HG03135 (cell line): ENCODE measurements around the gene ARHGAP26.

ENCODE experiments used
- ATAC-seq: cut with Tn5 transposase; IDR thresholded peaks from one replicate; pipeline ENCODE4 v1.9.1; 2021; ENCODE audit warnings: mild to moderate bottlenecking, moderate library complexity; ENCODE audit not compliant: unreplicated experiment

The ARHGAP26 gene

DNA sequence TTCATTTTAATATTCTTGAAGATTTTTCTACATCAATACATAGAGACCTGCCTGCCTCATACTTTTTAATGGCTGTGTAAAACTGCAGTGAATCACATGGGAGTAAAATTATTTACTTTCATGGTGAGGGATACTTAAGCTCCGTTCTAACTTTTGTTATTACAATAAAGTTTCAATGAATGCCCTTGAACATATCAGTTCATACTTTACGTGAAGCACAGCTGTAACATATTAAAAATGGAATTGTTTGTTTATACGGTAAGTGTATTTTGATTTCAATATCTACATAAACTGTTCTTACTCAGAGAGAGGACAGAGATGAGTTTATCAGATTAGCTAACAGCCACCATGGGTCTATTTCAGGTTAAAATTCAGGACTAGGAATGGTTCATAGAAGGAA is 478.2 kb downstream of the ARHGAP26 start:
- ATAC-seq: no peak

DNA sequence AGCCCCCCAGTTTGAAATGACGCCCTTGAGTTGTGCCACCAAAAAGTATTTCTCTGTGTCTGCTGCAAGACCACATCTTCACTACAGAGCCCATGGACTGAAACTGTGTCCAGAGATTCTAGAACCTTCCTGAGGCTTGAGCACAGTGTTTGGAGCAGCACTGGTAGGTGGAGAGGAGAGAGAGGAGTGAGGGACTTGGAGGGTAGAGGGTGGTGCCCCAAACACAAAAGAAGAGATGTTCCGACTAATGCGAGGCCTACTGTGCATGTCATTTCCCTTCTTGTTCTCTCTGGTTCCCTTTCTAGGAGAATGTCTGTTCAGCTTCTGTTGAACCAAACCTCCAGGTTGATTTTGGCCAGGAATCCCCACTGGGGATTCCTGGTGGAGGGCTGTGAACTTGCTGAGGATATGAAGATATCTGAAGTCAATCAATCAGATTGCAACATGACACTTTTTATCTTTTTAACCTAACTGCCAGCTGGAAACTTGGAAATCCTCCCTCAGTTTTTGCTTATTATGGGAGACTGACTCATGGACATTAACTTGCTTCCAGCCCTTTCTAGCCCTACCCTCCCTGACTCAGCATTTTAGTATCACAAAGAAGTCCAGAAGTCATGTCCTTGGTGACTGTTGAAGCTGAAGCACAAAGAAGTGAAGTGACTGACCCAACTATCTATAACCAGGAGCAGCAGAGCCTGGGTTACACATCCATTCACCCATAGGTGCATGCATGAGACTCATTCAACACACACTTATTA is 478.8 kb downstream of the ARHGAP26 start:
- ATAC-seq: no peak

GRCh38 chr5:143249851-143250250 is 479.7 kb downstream of the ARHGAP26 start:
- ATAC-seq: no peak

GRCh38 chr5:143251190-143251589 is 481.0 kb downstream of the ARHGAP26 start:
- ATAC-seq: no peak

- no peak for ATAC-seq
These were observed 481.8 kb downstream of the ARHGAP26 start for GRCh38 chr5:143251946-143252345.

GRCh38 chr5:143254819-143255218 is 484.6 kb downstream of the ARHGAP26 start:
- no peak for ATAC-seq

DNA sequence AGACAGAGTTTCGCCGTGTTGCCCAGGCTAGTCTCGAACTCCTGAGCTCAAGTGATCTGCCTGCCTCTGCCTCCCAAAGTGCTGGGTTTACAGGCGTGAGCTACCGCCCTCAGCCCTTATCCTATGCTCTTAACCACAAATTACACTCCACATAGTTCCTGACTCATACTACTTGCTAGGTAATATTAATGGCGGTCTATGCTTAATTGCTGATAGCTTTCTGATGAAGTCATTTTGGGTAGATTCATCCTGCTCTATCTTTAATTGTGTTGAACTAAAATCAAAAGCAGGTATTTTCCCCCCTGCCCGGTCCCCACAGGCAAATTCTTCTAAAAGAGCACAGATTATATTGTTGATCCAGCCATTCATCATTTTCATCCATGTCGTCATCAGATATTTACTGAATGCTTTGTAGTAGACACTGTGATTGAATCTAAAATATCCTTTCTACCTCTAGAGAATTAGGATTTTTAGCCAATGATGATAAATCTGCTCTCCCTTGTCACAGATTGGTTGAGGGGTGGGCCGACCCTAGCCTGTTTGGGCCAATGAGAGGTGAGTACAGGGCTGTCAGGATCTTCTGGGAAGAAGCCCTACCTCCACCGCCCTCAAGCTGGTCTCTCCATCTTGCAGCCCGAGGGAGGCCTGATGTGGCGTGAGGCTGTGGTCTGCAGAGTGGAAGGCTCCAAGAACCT is 488.5 kb downstream of the ARHGAP26 start:
- ATAC-seq: no peak

GRCh38 chr5:143259254-143259605 is 489.1 kb downstream of the ARHGAP26 start:
- ATAC-seq: no peak

DNA sequence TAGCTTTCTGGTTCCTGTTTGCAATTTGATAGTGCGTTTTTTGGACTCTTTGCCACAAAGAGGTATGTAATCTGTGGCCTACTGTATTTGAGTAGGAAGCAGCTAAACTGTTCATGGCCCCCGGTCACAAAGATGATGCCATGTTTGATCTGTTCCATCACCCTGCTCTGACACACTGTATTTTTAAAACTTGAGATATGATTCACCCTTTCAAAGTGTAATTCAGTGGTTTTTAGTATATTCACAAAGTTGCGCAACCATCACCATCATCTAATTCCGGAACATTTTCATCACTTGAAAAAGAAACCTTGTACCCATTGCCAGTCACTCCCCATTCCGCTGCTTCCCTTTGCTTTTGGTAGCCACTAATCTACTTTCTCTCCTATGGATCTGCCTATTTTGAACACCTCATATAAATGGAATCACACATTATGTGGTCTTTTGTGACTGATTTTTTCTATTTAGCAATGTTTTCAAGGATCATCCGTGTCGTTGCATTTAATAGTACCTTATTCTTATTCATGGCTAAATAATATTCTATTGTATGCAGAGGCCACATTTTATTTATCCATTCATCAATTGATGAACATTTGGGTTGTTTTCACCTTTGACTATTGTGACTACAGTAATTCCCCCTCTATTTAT is 491.7 kb downstream of the ARHGAP26 start:
- ATAC-seq: no peak

GRCh38 chr5:143262393-143263174 is 492.4 kb downstream of the ARHGAP26 start:
- peak; percentile 55 for ATAC-seq

DNA sequence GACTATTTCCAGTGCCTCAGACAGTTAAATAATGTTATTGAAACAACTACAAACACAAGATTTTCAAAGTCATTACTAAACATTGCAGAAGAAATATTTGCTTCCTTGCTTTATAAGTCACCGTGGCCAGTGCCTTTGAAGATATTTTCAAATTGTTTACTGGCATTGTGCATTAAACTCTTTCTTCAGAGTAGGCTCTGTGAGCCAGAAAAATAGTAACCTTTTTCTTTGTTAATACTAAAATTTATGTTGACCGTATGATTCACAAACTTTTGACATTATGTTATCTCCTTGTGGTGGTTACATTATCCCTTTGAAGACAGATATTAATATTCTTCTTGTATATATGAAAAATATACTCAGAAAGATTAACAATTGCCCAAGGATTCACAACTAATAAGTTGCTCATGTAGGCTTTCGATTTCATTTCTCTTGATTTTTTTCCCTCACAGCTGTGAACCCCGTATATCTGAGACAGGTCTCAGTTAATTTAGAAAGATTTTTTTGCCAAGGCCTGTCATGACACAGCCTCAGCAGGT is 493.2 kb downstream of the ARHGAP26 start:
- no peak for ATAC-seq

- ATAC-seq: no peak
These were observed 495.8 kb downstream of the ARHGAP26 start for GRCh38 chr5:143265995-143266394.

GRCh38 chr5:143267186-143267585 is 497.0 kb downstream of the ARHGAP26 start:
- ATAC-seq: no peak

DNA sequence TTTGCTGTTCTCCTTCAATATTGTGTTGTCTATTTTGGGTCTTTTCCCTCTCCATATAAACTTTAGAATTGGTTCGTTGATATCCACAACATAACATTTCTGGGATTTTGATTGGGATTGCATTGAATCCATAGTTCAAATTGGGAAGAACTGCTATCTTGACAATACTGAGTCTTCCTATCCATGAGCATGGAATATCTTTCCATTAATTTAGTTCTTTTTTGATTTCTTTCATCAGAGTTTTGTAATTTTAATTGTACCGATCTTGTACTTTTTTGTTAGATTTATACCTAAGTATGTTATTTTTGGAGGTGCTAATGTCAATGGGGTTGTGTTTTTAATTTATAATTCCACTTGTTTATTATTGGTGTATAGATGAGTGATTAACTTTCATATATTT is 498.2 kb downstream of the ARHGAP26 start:
- ATAC-seq: no peak

DNA sequence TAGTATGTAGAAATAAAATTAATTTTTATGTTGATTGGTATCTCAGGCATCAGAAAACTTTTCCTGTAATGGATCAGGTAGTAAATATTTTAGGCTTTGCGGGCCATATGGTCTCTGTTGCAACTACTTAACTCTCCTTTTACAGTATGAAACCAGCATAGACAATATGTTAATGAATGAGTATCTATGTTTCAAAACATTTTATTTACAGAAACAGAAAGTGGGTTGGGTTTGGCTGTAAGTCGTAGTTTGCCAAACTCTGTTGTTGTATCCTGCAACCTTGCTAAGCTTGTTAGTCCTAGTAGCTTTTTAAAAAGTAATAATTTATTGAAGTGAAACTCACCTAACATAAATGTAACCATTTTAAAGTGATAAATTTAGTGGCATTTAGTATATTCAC is 501.3 kb downstream of the ARHGAP26 start:
- ATAC-seq: peak; percentile 63

DNA sequence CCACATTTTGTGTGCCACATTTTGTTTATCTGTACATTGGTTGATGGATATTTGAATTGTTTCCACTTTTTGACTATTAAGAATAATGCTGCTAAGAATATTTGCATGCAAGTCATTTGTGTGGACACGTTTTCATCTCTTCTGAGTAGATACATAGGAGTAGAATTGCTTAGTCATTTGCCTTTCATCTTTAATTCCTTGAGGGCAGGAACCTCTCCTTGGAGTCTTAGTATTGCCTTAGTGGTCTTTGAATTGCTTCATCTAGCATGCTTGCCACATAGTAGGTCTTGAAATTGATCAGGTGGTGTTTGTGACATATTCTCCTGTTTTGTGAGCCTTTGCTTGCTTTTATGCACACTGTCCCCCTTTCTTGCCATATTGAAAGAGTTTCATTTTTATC is 504.8 kb downstream of the ARHGAP26 start:
- ATAC-seq: no peak

GRCh38 chr5:143275512-143276363 is 505.6 kb downstream of the ARHGAP26 start:
- ATAC-seq: no peak

- ATAC-seq: no peak
These were observed 507.4 kb downstream of the ARHGAP26 start for GRCh38 chr5:143277536-143277935.
